ENCODE results near the gene NCAPD3. TPM values are rescaled to one million over a fixed set of nuclear protein-coding genes. Genes with fewer than 3 reads are reported as not detected.
A peak's percentile ranks its signal among the peaks of the same experiment; 100 is the strongest.

NCAPD3 gene
- total RNA-seq, 2 experiments from 2014 or later: 94.4 to 97.2 TPM

- H3K36me3 Mint-ChIP-seq (ENCODE audit: low read depth): peaks cover 35% of the 10 kb centered on the region
- no peak overlapping the region for H3K27ac Mint-ChIP-seq
- H3K9me3 Mint-ChIP-seq: no peaks in the 10 kb centered on the region
- ChIA-PET POLR2A (interaction anchor here (0.8 to 1.0 kb wide), 2 partner anchors 13 to 81 kb away, joined by 3 to 4 read pairs; partner anchors contain the start of genes NCAPD3 and VPS26B), CTCF (no interaction called here)
- no peak for DNase-seq
- H3K27me3 Mint-ChIP-seq: no peaks in the 10 kb centered on the region
- peaks cover 13% of the 10 kb centered on the region for H3K4me1 Mint-ChIP-seq
- no peak overlapping the region for H3K4me3 Mint-ChIP-seq
Observed at GRCh38 chr11:134236834-134237556, 13.2 kb upstream of the NCAPD3 start.

GRCh38 chr11:134235399-134235798 lies 11.6 kb upstream of the NCAPD3 start:
- peaks cover 33% of the 10 kb centered on the region for H3K36me3 Mint-ChIP-seq (ENCODE audit: low read depth)
- peaks cover 25% of the 10 kb centered on the region for H3K4me1 Mint-ChIP-seq
- DNase-seq: no peak
- no peak overlapping the region for H3K4me3 Mint-ChIP-seq
- no peaks in the 10 kb centered on the region for H3K9me3 Mint-ChIP-seq
- CTCF ChIA-PET: interaction anchor here (1.2 to 2.2 kb wide), 2 partner anchors 9 to 27 kb away, joined by 3 to 9 read pairs; no protein-coding TSS in a partner anchor
- H3K27me3 Mint-ChIP-seq: no peaks in the 10 kb centered on the region
- POLR2A ChIA-PET: interaction anchor here (2.6 kb wide), 1 partner anchor 11 kb away, joined by 16 read pairs; the partner anchor contains the start of genes NCAPD3 and VPS26B
- H3K27ac Mint-ChIP-seq: no peak overlapping the region

- Mint-ChIP-seq H3K9me3 (no peaks in the 10 kb centered on the region), H3K27me3 (no peaks in the 10 kb centered on the region), H3K4me1 (peaks cover 42% of the 10 kb centered on the region), H3K36me3 (ENCODE audit: low read depth) (peaks cover 35% of the 10 kb centered on the region), H3K4me3 (no peak overlapping the region), H3K27ac (no peak overlapping the region)
- ChIA-PET POLR2A (interaction anchor here (2.6 kb wide), 1 partner anchor 9 kb away, joined by 16 read pairs; the partner anchor contains the start of genes NCAPD3 and VPS26B), CTCF (interaction anchor here (0.9 to 2.2 kb wide), 5 partner anchors 10 to 42 kb away, joined by 3 to 9 read pairs (median 4); partner anchors contain the start of genes NCAPD3 and VPS26B)
- DNase-seq: no peak
Observed at GRCh38 chr11:134233729-134234179, 10.0 kb upstream of the NCAPD3 start.

- Mint-ChIP-seq H3K4me1 (peaks cover 57% of the 10 kb centered on the region), H3K4me3 (no peak overlapping the region), H3K36me3 (ENCODE audit: low read depth) (peaks cover 35% of the 10 kb centered on the region), H3K27me3 (no peaks in the 10 kb centered on the region), H3K9me3 (no peaks in the 10 kb centered on the region), H3K27ac (peak overlapping the region; percentile 13)
- CTCF ChIA-PET: no interaction called here
- POLR2A ChIA-PET: no interaction called here
- DNase-seq: no peak
Observed at GRCh38 chr11:134231958-134232659, 8.3 kb upstream of the NCAPD3 start.

GRCh38 chr11:134230339-134230738 lies 6.6 kb upstream of the NCAPD3 start:
- DNase-seq: no peak
- H3K4me3 Mint-ChIP-seq: no peak overlapping the region
- peak overlapping the region; percentile 9 for H3K27ac Mint-ChIP-seq
- CTCF ChIA-PET: interaction anchor here (0.6 kb wide), 1 partner anchor 24 kb away, joined by 3 read pairs; no protein-coding TSS in a partner anchor
- no peaks in the 10 kb centered on the region for H3K27me3 Mint-ChIP-seq
- no peaks in the 10 kb centered on the region for H3K9me3 Mint-ChIP-seq
- peaks cover 74% of the 10 kb centered on the region for H3K4me1 Mint-ChIP-seq
- POLR2A ChIA-PET: no interaction called here
- H3K36me3 Mint-ChIP-seq (ENCODE audit: low read depth): peaks cover 29% of the 10 kb centered on the region

GRCh38 chr11:134229126-134229790 lies 5.5 kb upstream of the NCAPD3 start:
- ChIA-PET POLR2A (interaction anchor here (0.9 to 1.1 kb wide), 2 partner anchors 20 to 74 kb away, joined by 3 read pairs; no protein-coding TSS in a partner anchor), CTCF (interaction anchor here (1.1 to 1.2 kb wide), 3 partner anchors 15 to 33 kb away, joined by 3 to 5 read pairs (median 5); no protein-coding TSS in a partner anchor)
- H3K27me3 Mint-ChIP-seq: no peaks in the 10 kb centered on the region
- DNase-seq: no peak
- peaks cover 24% of the 10 kb centered on the region for H3K36me3 Mint-ChIP-seq (ENCODE audit: low read depth)
- peak overlapping the region; percentile 23 for H3K27ac Mint-ChIP-seq
- H3K9me3 Mint-ChIP-seq: no peaks in the 10 kb centered on the region
- peaks cover 74% of the 10 kb centered on the region for H3K4me1 Mint-ChIP-seq
- H3K4me3 Mint-ChIP-seq: no peak overlapping the region

GRCh38 chr11:134228625-134229024 lies 4.9 kb upstream of the NCAPD3 start:
- ChIA-PET CTCF (interaction anchor here (1.1 to 1.2 kb wide), 3 partner anchors 16 to 33 kb away, joined by 3 to 5 read pairs (median 5); no protein-coding TSS in a partner anchor), POLR2A (interaction anchor here (0.9 to 1.1 kb wide), 2 partner anchors 20 to 73 kb away, joined by 3 read pairs; no protein-coding TSS in a partner anchor)
- Mint-ChIP-seq H3K4me3 (no peak overlapping the region), H3K27ac (no peak overlapping the region), H3K4me1 (peaks cover 74% of the 10 kb centered on the region), H3K9me3 (no peaks in the 10 kb centered on the region), H3K36me3 (ENCODE audit: low read depth) (peaks cover 27% of the 10 kb centered on the region), H3K27me3 (no peaks in the 10 kb centered on the region)
- peak; percentile 41 for DNase-seq

GRCh38 chr11:134226806-134227325 lies 3.1 kb upstream of the NCAPD3 start:
- Mint-ChIP-seq H3K27me3 (no peaks in the 10 kb centered on the region), H3K36me3 (ENCODE audit: low read depth) (peaks cover 43% of the 10 kb centered on the region), H3K9me3 (no peaks in the 10 kb centered on the region), H3K4me1 (peaks cover 75% of the 10 kb centered on the region), H3K27ac (no peak overlapping the region), H3K4me3 (peak overlapping the region; percentile 40)
- ChIA-PET CTCF (interaction anchor here (1.2 to 4.2 kb wide), 5 partner anchors 18 to 47 kb away, joined by 3 to 35 read pairs (median 6); partner anchors contain the start of gene GLB1L3), POLR2A (interaction anchor here (0.7 to 6.1 kb wide), 4 partner anchors 15 to 49 kb away, joined by 3 to 116 read pairs (median 54); partner anchors contain the start of genes ACAD8, GLB1L3 and THYN1)
- no peak for DNase-seq

GRCh38 chr11:134224710-134225664 lies 1.2 kb upstream of the NCAPD3 start:
- Mint-ChIP-seq H3K9me3 (no peaks in the 10 kb centered on the region), H3K4me1 (peaks cover 78% of the 10 kb centered on the region), H3K27ac (peak overlapping the region; percentile 88), H3K27me3 (no peaks in the 10 kb centered on the region), H3K4me3 (peak overlapping the region; percentile 95), H3K36me3 (ENCODE audit: low read depth) (peaks cover 54% of the 10 kb centered on the region)
- CTCF ChIA-PET: interaction anchor here (0.7 to 4.2 kb wide), 11 partner anchors 8 to 54 kb away, joined by 3 to 35 read pairs (median 5); partner anchors contain the start of genes ACAD8, GLB1L3 and THYN1
- POLR2A ChIA-PET: interaction anchor here (0.7 to 6.1 kb wide), 24 partner anchors 9 to 358 kb away, joined by 3 to 116 read pairs (median 6); partner anchors contain the start of genes ACAD8, GLB1L2, GLB1L3 and THYN1
- peak; percentile 74 for DNase-seq

- peak; percentile 30 for DNase-seq
- Mint-ChIP-seq H3K27me3 (no peaks in the 10 kb centered on the region), H3K9me3 (no peaks in the 10 kb centered on the region), H3K27ac (peak overlapping the region; percentile 85), H3K4me1 (peaks cover 72% of the 10 kb centered on the region), H3K4me3 (peak overlapping the region; percentile 95), H3K36me3 (ENCODE audit: low read depth) (peaks cover 58% of the 10 kb centered on the region)
- ChIA-PET POLR2A (interaction anchor here (0.8 to 6.1 kb wide), 14 partner anchors 11 to 360 kb away, joined by 3 to 116 read pairs (median 14); partner anchors contain the start of genes ACAD8, GLB1L3 and THYN1), CTCF (interaction anchor here (1.3 to 4.2 kb wide), 6 partner anchors 10 to 51 kb away, joined by 3 to 35 read pairs (median 11); partner anchors contain the start of genes ACAD8, GLB1L3 and THYN1)
Observed at GRCh38 chr11:134223121-134223520, 646 bp downstream of the NCAPD3 start.

- ChIA-PET CTCF (no interaction called here), POLR2A (no interaction called here)
- H3K36me3 Mint-ChIP-seq (ENCODE audit: low read depth): peaks cover 61% of the 10 kb centered on the region
- no peaks in the 10 kb centered on the region for H3K9me3 Mint-ChIP-seq
- no peaks in the 10 kb centered on the region for H3K27me3 Mint-ChIP-seq
- peaks cover 67% of the 10 kb centered on the region for H3K4me1 Mint-ChIP-seq
- H3K27ac Mint-ChIP-seq: no peak overlapping the region
- H3K4me3 Mint-ChIP-seq: no peak overlapping the region
- no peak for DNase-seq
Observed at GRCh38 chr11:134216816-134217215, 7.0 kb downstream of the NCAPD3 start.

Data from activated CD4-positive, alpha-beta memory T cell treated with anti-CD3 and anti-CD28 coated beads, Interleukin-2, amount 10 ng/mL, durations not matched to agents 7 days and 5 days (primary cell).